Activated CD4-positive, alpha-beta T cell treated with anti-CD3 and anti-CD28 coated beads, Interleukin-2, amount 50 U/mL, for 1 hour (primary cell): ENCODE measurements around the gene CAB39.
"Not testable (repeated sequence)": the region's sequence is repeated elsewhere in the genome, so short reads cannot be mapped to it uniquely, and the experiment has no call there.

Experiments used
- DNase-seq: peaks from one replicate; pipeline ENCODE4 v3.0.0-alpha.2; 2020

CAB39 gene

GRCh38 chr2:230684270-230685168, 28.1 kb upstream of the CAB39 start:
- DNase-seq: no peak

- no peak for DNase-seq
These were observed 27.5 kb upstream of the CAB39 start for GRCh38 chr2:230685178-230685577.

DNA sequence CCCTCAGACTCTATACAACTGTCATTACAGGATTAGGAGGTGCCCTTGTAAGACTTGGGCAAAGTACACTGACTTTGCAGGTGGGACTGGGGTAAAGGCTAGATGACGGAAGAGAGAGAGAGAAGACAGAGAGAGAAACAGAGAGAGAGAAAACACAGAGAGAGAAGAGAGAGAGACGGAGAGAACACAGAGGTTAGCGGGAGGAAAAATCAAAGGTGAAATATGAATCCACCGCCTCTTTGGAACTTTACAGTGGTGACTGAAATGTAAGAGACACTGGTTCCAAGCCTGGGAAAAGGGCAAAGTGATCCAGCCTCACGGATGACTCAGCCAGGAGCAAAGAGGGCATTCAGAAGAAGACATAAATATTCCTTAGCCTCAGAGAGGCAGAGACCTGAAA, 25.1 kb upstream of the CAB39 start:
- no peak for DNase-seq

DNA sequence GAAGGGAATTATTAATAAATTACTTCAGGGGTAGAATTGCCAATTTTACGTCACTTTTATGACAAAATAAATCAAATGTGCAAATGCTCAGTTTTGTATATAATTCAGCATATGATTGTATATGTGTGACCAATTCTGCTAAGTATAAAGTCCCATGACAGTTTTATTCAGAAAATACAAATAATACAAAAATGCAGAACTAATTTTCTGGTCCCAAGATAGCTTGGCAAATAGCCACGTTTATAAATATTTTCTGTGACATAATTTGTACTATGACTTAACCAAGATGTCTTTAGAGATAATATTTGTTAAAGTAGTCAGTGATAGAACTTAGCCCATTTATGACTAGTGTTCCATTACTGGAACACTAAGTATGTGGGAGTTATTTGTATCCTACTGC, 24.2 kb upstream of the CAB39 start:
- no peak for DNase-seq

DNA sequence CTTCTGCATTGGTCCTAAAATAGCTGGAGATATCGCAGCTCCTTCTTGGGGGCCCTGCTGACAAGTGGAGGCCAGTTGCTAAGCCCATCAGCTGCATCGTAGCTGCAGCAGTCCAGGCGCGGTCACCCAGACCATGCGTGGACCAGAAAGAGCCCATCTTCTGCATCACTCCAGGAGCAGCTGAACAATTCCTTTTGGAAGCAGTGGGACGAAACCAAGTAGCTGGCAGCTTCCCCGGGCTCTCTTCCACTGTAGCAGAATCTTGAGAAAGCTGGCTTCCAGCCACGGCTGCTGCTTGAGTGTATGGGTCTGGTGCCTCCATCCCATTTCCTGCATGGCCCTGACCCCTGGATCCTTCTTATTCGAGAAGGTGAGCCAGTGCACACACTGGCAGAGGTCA, 22.2 kb upstream of the CAB39 start:
- no peak for DNase-seq

- no peak for DNase-seq
These were observed 21.5 kb upstream of the CAB39 start for GRCh38 chr2:230691005-230691647.

GRCh38 chr2:230692760-230693159, 19.9 kb upstream of the CAB39 start:
- no peak for DNase-seq

GRCh38 chr2:230693411-230693810, 19.2 kb upstream of the CAB39 start:
- DNase-seq: no peak

DNA sequence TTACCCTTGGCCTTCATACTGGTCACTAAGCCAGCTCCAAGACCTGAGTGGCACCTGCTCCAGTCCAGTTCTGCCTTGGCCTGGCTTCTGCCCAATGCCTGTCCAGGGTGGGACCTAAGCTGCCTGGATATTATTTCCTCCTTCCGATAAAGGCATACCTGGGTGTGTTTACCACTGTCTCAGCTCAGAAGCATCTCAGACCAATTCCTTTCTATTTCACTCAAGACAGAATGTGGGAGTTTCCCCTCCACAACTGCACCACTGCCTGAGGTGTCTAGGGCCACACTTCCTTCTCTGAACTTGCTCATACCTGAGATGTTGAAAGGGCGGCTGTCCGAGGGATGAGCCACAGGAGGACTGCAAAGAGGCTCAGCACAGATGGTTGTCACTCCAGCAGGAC, 18.4 kb upstream of the CAB39 start:
- DNase-seq: no peak

GRCh38 chr2:230695551-230695950, 17.1 kb upstream of the CAB39 start:
- DNase-seq: no peak

GRCh38 chr2:230696670-230697069, 16.0 kb upstream of the CAB39 start:
- no peak for DNase-seq

DNA sequence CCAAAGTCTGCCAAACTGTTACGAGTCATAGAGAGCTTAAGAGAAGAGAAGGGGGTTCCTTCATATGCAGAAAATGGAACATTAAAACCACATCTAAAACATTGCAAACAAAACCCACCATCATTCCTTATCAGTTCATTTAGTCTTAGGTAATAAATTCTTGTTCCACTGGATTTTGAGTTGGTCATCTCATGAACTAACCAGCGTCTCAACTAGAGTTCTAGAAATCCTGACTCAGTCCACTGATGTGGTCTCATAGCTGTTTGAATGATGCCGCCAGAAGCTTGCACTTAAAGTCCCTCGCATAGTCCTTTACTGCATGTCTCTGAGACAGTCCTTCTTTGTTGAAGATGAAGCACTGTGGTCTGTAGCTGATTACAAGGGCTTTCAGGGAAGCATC, 15.0 kb upstream of the CAB39 start:
- DNase-seq: no peak

GRCh38 chr2:230698753-230699152, 13.9 kb upstream of the CAB39 start:
- DNase-seq: not testable (repeated sequence)

GRCh38 chr2:230700447-230700846, 12.2 kb upstream of the CAB39 start:
- DNase-seq: no peak

- DNase-seq: no peak
These were observed 11.3 kb upstream of the CAB39 start for GRCh38 chr2:230701308-230701707.

DNA sequence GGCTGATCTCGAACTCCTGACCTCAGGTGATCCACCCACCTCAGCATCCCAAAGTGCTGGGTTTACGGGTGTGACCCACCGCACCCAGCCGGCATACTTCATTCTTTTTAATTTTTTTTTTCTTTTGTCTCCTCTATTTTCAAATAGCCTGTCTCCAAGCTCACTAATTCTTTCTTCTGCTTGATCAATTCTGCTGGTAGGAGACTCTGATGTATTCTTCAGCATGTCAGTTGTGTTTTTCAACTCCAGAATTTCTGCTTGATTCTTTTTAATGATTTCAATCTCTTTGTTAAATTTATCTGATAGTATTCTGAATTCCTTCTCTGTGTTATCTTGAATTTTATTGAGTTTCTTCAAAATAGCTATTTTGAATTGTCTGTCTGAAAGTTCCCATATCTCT, 10.2 kb upstream of the CAB39 start:
- not testable (repeated sequence) for DNase-seq

GRCh38 chr2:230703514-230703913, 9.1 kb upstream of the CAB39 start:
- no peak for DNase-seq

DNA sequence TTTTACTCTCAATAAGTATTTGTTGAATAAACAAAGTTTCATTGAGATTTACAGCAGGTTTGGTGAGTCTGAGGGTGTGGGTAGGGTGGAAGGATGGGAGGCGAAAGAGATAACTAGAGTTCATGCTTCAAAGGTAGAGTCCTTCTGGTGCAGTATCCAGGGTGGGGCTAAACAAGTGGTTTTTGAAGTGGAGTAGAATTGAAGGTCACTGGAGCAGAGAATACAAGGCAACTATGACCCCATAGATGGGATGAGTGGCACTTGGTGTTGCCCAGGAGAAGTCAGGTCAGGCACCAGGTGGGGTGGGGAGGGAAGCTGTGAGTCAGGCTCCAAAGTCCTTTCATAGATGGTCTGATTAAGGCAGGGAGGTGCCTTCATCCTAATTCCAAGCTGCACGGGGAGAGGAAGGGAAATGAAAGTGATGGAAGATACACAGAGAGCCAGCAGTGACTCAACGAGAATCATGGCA, 6.6 kb upstream of the CAB39 start:
- DNase-seq: no peak

DNA sequence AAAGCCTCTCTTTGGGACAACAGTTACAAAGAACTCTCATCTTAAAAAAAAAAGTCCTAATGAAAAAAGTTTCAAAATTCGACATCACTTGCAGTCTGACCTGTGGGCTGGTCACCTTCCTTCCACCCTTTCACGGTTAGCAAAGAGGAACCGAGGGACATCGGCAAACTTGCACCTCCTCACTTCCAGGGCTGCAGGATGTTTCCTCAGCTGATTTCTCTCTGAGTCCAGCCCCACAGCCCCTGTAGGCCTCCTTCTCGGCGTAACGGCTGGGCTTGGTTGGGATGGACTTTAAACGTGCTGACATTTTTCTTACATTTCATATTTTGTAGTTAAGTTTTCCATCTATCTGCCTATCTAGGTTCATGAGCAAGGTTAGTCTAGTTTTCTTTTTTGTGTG, 5.7 kb upstream of the CAB39 start:
- no peak for DNase-seq

GRCh38 chr2:230708204-230708603, 4.4 kb upstream of the CAB39 start:
- DNase-seq: no peak

DNA sequence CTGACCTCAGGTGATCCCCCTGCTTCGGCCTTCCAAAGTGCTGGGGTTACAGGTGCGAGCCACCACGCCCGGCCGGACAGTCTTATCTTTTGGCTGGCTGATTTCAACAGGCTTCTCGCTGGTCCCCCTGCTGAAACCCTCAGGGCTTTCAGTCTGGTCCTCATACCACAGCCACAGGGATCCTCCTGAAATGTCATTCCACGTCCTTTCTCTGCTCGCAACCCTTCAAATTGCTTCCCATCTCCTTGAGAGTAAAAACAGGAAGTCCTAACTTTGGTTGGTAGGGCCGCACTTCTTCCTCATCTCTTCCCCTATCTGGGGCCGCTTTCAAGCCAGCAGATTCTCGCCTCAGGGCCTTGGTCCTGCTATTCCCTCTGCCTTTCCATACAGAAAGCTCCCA, 1.4 kb upstream of the CAB39 start:
- DNase-seq: no peak

GRCh38 chr2:230713331-230714135, 891 bp downstream of the CAB39 start:
- peak; percentile 47 for DNase-seq

DNA sequence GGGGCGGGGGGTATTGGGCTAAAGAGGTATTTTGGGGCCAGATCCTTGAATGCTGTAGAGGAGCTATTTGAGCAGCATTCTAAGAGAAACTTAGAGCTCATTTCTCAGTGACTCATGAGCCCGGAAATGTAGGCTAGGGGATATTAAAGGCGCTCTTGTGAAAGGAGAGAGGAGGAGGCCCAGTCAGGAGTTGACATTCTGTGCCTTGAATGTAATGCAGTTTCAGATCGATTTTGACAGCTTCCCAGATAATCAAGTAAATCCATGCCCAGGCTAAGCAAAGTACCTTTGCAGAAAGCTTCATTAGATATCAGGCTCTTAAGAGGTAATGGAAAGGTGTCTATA, 1.5 kb downstream of the CAB39 start:
- DNase-seq: peak; percentile 21

- no peak for DNase-seq
These were observed 2.6 kb downstream of the CAB39 start for GRCh38 chr2:230715201-230715600.
